22Rv1 (cell line): Measurements from ENCODE around the gene SLC5A2.

Experiments used
- ZFX ChIP-seq: fragments of 450-650 bp; IDR thresholded peaks from 2 replicates; pipeline ENCODE4 v1.6.1; 2017; ENCODE audit warnings: antibody characterized with exemption, borderline replicate concordance
- TF ChIP-seq, protein P1 (sequence below): fragments of 450-650 bp; IDR thresholded peaks from 2 replicates; pipeline ENCODE4 v1.5.1; 2017; ENCODE audit warnings: mild to moderate bottlenecking

DNA sequence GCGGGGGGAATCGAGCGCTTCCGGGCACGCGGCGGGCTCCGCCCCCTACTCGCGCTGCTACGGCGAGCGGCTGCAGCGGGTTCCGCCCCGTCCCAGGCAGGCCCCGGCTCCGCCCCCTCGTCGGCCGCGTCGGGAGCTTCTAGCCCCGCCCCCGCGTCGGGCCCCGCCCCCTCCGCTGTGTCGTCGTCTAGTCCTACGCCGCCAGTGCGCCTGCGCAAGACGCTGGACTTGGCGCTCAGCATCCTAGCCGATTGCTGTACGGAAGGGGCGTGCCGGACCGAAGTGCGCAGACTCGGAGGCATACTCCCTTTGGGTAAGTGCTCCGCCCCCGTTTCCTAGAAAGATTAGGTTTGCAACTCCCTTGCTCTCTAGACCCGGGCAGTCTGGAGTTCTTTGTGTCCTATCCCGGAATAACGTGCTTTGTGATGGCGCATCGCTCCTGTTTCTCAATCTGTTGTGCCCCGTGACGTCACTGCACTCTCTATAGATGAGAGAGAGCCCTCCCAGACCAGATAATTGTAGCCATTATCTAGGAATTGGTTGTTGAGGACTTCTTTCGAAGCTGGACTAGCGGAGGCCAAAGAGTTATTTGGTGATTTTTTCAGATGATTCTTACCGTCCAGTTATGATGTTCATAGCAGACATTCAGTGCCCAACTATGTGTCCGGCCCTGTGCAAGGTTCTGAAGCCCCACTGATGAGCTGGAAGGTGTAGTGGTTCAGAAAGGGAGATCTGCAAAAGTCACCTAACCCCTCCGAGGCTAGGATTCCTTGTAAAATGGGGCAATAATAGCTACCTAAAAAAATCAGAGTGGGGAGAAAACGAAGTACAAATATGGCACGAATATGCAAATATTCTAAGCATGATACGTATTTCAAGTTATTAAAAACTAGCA, 23.0 kb upstream of the SLC5A2 start:
- TF ChIP-seq, protein P1, sequence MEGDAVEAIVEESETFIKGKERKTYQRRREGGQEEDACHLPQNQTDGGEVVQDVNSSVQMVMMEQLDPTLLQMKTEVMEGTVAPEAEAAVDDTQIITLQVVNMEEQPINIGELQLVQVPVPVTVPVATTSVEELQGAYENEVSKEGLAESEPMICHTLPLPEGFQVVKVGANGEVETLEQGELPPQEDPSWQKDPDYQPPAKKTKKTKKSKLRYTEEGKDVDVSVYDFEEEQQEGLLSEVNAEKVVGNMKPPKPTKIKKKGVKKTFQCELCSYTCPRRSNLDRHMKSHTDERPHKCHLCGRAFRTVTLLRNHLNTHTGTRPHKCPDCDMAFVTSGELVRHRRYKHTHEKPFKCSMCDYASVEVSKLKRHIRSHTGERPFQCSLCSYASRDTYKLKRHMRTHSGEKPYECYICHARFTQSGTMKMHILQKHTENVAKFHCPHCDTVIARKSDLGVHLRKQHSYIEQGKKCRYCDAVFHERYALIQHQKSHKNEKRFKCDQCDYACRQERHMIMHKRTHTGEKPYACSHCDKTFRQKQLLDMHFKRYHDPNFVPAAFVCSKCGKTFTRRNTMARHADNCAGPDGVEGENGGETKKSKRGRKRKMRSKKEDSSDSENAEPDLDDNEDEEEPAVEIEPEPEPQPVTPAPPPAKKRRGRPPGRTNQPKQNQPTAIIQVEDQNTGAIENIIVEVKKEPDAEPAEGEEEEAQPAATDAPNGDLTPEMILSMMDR, result no peak
- TF ChIP-seq ZFX, result no peak
